ENCODE measurements around the gene CABS1. TPM values are rescaled to one million over a fixed set of nuclear protein-coding genes. Genes with fewer than 3 reads are reported as not detected.

The CABS1 gene
- total and polyA plus RNA-seq, 12 donors = not detected

GRCh38 chr4:70306076-70306475 is 28.7 kb upstream of the CABS1 start:
- H3K27me3 ChIP-seq = no peaks in the 10 kb centered on the region
- no peak overlapping the region for H3K4me3 ChIP-seq

GRCh38 chr4:70313736-70314135 is 21.0 kb upstream of the CABS1 start:
- no peak overlapping the region for H3K27ac ChIP-seq
- intact Hi-C loops (cut with DNase I) = loop anchor here in 1 of 10 donors (5.0 kb wide), 1 partner anchor 1509 kb away; no protein-coding TSS in a partner anchor
- TF ChIP-seq CTCF (IDR thresholded peaks at IDR 0.05) = no peak
- DNase-seq (no peak), ATAC-seq (no peak)
- peaks cover 0 to 4% (median 0%) of the 10 kb centered on the region in 11 donors for H3K9me3 ChIP-seq
- no peaks in the 10 kb centered on the region for H3K27me3 ChIP-seq
- H3K4me3 ChIP-seq = no peak overlapping the region
- no peaks in the 10 kb centered on the region for H3K4me1 ChIP-seq
- H3K36me3 ChIP-seq = no peaks in the 10 kb centered on the region

More at GRCh38 chr4:70306076-70306475, 28.7 kb upstream of the CABS1 start:
- DNase-seq (no peak), ATAC-seq (no peak)
- intact Hi-C loops (cut with DNase I) = no loop called here
- no peaks in the 10 kb centered on the region for H3K4me1 ChIP-seq
- WGBS, 2 donors = 34% methylated on average over 2 of the region's 2 CpGs
- peaks cover 0 to 4% (median 0%) of the 10 kb centered on the region in 11 donors for H3K9me3 ChIP-seq
- no peaks in the 10 kb centered on the region for H3K36me3 ChIP-seq
- TF ChIP-seq CTCF (IDR thresholded peaks at IDR 0.05) = no peak
- H3K27ac ChIP-seq = no peak overlapping the region

GRCh38 chr4:70315928-70316327 is 18.9 kb upstream of the CABS1 start:
- 17 to 45% methylated on average over 1 of the region's 1 CpG for WGBS, 2 donors
- intact Hi-C loops (cut with DNase I) = no loop called here
- Histone ChIP-seq H3K27ac (no peak overlapping the region), H3K36me3 (no peaks in the 10 kb centered on the region), H3K9me3 (no peaks in the 10 kb centered on the region), H3K4me3 (no peak overlapping the region), H3K27me3 (no peaks in the 10 kb centered on the region), H3K4me1 (no peaks in the 10 kb centered on the region)
- TF ChIP-seq CTCF (IDR thresholded peaks at IDR 0.05) = no peak
- DNase-seq (no peak), ATAC-seq (no peak)

- no peak for TF ChIP-seq CTCF (IDR thresholded peaks at IDR 0.05)
Observed at GRCh38 chr4:70326052-70326451, 8.7 kb upstream of the CABS1 start.

More at GRCh38 chr4:70326052-70326451, 8.7 kb upstream of the CABS1 start:
- Histone ChIP-seq H3K36me3 (no peaks in the 10 kb centered on the region), H3K9me3 (no peaks in the 10 kb centered on the region), H3K27me3 (no peaks in the 10 kb centered on the region), H3K27ac (no peak overlapping the region), H3K4me1 (no peaks in the 10 kb centered on the region), H3K4me3 (no peak overlapping the region)
- ATAC-seq = no peak
- DNase-seq = no peak
- intact Hi-C loops (cut with DNase I) = no loop called here
- WGBS, 2 donors = 85 to 87% methylated on average over 2 of the region's 2 CpGs
